Ishikawa (cell line): Measurements from ENCODE around the gene THRA.

Experiments
- CEBPB ChIP-seq: IDR thresholded peaks from 2 replicates; pipeline ENCODE4 v1.6.1; 2012
- CREB1 ChIP-seq: IDR thresholded peaks from 2 replicates; pipeline ENCODE4 v1.6.1; 2012; ENCODE audit warnings: low read depth
- EGR1 ChIP-seq: IDR thresholded peaks from 2 replicates; pipeline ENCODE4 v1.6.1; 2012
- EP300 ChIP-seq: IDR thresholded peaks from 2 replicates; pipeline ENCODE4 v1.6.1; 2012; ENCODE audit warnings: borderline replicate concordance
- YY1 ChIP-seq: IDR thresholded peaks from 2 replicates; pipeline ENCODE4 v1.6.1; 2012; ENCODE audit warnings: low read depth
- TF ChIP-seq, protein P1 (sequence below): IDR thresholded peaks from 2 replicates; pipeline ENCODE4 v1.6.1; 2012; ENCODE audit warnings: low read depth, mild to moderate bottlenecking
- TF ChIP-seq, protein P2 (sequence below): IDR thresholded peaks from 2 replicates; pipeline ENCODE4 v1.6.1; 2012

DNA sequence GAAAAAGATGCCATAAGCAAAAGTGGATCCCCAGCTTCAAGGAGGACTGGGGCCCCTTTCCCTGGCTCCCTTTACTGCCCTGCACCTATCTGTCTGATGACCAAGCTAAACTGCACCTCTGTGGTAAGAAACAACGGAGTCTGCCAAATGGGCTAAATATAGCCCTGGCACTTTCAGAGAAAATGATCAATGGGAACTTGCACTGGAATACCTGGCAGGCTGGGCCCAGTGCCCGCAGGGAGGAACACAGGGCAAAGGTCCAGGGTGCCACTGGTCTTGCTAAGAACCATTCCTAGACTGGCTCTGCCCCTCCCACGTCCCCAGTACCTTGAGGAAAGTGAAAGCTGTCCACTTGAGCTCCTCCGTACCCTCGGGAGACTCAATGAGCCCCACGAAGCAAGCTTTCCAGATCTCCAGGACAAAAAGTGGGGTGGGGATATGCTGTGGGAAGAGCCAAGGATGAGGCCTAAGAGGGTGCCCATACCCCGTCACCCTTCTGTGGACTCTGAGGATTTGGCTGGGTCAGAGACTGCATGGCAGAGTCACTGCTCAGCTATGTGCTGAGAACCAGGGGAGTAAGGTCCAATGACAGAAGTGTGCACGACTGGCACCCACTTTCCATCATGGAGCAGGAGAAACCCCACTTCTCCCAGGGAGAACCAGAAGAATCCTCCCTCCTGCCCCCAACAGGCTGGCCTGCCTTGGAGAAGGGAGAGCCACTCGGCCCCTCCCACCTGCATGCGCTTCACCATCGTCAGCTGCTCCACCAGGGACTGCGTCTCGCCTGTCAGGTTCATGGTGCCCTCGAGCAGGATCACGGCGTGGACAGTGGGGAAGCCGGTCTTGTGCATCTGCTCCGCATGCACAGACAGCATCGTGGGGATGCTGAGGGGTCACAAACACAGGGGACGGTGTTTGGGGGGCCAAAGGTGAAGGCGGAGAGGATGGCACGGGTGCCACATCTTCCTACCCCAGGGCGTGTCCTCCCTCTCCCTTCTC, 30.1 kb upstream of the THRA start:
- TF ChIP-seq EP300 (no peak), CEBPB (no peak), CREB1 (no peak), YY1 (no peak), EGR1 (no peak)
- TF ChIP-seq, protein P1, sequence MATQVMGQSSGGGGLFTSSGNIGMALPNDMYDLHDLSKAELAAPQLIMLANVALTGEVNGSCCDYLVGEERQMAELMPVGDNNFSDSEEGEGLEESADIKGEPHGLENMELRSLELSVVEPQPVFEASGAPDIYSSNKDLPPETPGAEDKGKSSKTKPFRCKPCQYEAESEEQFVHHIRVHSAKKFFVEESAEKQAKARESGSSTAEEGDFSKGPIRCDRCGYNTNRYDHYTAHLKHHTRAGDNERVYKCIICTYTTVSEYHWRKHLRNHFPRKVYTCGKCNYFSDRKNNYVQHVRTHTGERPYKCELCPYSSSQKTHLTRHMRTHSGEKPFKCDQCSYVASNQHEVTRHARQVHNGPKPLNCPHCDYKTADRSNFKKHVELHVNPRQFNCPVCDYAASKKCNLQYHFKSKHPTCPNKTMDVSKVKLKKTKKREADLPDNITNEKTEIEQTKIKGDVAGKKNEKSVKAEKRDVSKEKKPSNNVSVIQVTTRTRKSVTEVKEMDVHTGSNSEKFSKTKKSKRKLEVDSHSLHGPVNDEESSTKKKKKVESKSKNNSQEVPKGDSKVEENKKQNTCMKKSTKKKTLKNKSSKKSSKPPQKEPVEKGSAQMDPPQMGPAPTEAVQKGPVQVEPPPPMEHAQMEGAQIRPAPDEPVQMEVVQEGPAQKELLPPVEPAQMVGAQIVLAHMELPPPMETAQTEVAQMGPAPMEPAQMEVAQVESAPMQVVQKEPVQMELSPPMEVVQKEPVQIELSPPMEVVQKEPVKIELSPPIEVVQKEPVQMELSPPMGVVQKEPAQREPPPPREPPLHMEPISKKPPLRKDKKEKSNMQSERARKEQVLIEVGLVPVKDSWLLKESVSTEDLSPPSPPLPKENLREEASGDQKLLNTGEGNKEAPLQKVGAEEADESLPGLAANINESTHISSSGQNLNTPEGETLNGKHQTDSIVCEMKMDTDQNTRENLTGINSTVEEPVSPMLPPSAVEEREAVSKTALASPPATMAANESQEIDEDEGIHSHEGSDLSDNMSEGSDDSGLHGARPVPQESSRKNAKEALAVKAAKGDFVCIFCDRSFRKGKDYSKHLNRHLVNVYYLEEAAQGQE: no peak
- TF ChIP-seq, protein P2, sequence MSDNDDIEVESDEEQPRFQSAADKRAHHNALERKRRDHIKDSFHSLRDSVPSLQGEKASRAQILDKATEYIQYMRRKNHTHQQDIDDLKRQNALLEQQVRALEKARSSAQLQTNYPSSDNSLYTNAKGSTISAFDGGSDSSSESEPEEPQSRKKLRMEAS: no peak
